ENCODE measurements around the gene CD58.

The CD58 gene

GRCh38 chr1:116491700-116492357, 79.0 kb downstream of the CD58 start:
- no peak for DNase-seq

- no peak for DNase-seq
Measured at GRCh38 chr1:116490588-116490987, 80.2 kb downstream of the CD58 start.

- DNase-seq: no peak
Measured at GRCh38 chr1:116489231-116489697, 81.6 kb downstream of the CD58 start.

- DNase-seq: no peak
Measured at GRCh38 chr1:116488071-116488470, 82.8 kb downstream of the CD58 start.

- no peak for DNase-seq
Measured at GRCh38 chr1:116487583-116487982, 83.2 kb downstream of the CD58 start.

- DNase-seq: no peak
Measured at GRCh38 chr1:116487031-116487430, 83.8 kb downstream of the CD58 start.

GRCh38 chr1:116486424-116486823, 84.4 kb downstream of the CD58 start:
- DNase-seq: no peak

GRCh38 chr1:116485976-116486375, 84.8 kb downstream of the CD58 start:
- DNase-seq: no peak

GRCh38 chr1:116485071-116485735, 85.6 kb downstream of the CD58 start:
- peak; percentile 86 for DNase-seq

GRCh38 chr1:116483481-116484309, 87.1 kb downstream of the CD58 start:
- no peak for DNase-seq

- no peak for DNase-seq
Measured at GRCh38 chr1:116482490-116482889, 88.3 kb downstream of the CD58 start.

- DNase-seq: no peak
Measured at GRCh38 chr1:116481934-116482333, 88.9 kb downstream of the CD58 start.

GRCh38 chr1:116478621-116479020, 92.2 kb downstream of the CD58 start:
- DNase-seq: no peak

GRCh38 chr1:116477429-116477828, 93.4 kb downstream of the CD58 start:
- no peak for DNase-seq

- DNase-seq: no peak
Measured at GRCh38 chr1:116476321-116476720, 94.5 kb downstream of the CD58 start.

GRCh38 chr1:116475850-116476218, 95.0 kb downstream of the CD58 start:
- DNase-seq: no peak

- DNase-seq: no peak
Measured at GRCh38 chr1:116474921-116475849, 95.6 kb downstream of the CD58 start.

GRCh38 chr1:116472431-116472961, 98.3 kb downstream of the CD58 start:
- DNase-seq: peak; percentile 88

GRCh38 chr1:116471241-116471640, 99.6 kb downstream of the CD58 start:
- DNase-seq: no peak

GRCh38 chr1:116470671-116471070, 100.2 kb downstream of the CD58 start:
- no peak for DNase-seq

- no peak for DNase-seq
Measured at GRCh38 chr1:116466810-116467557, 103.8 kb downstream of the CD58 start.

All from NCI-H2227 treated with DMSO at 0.1 percent for 48 hours (cell line).